AG04450 (cell line): ENCODE data around the gene OR4K2. TPM values are rescaled to one million over a fixed set of nuclear protein-coding genes. Genes with fewer than 3 reads are reported as not detected.
"Not testable (repeated sequence)": the region's sequence is repeated elsewhere in the genome, so short reads cannot be mapped to it uniquely, and the experiment has no call there.

Experiments
- CTCF ChIA-PET: fragments of 300-600, 350-600 bp; formaldehyde crosslinking; extraction: SDS; loops from one replicate; lab custom pipeline; 2022; ENCODE audit warnings: antibody characterized with exemption, inconsistent platforms; lab: Charles Lee
- POLR2A ChIA-PET: fragments of 350-600 bp; formaldehyde crosslinking; extraction: SDS; loops from one replicate; lab custom pipeline; 2021; ENCODE audit warnings: antibody characterized with exemption, inconsistent platforms; lab: Yijun Ruan, JAX
- DNase-seq: peaks from one replicate; pipeline ENCODE4 v3.0.0-alpha.2; 2011; ENCODE audit warnings: low read depth, low spot score
- H3K27ac ChIP-seq: one replicate; pipeline ENCODE4 v1.5.1; 2012; ENCODE audit warnings: low read depth, low read length, control low read depth
- H3K27me3 ChIP-seq: one replicate; pipeline ENCODE4 v1.6.0; 2012; ENCODE audit warnings: low read length; ENCODE audit not compliant: control insufficient read depth, insufficient read depth
- H3K4me3 ChIP-seq: 2 replicates; pipeline ENCODE4 v1.5.1; 2011; ENCODE audit warnings: mild to moderate bottlenecking, low read depth, low read length, control low read depth
- H3K9me3 ChIP-seq: 2 replicates; pipeline ENCODE4 v1.5.1; 2012; ENCODE audit warnings: low read length; ENCODE audit not compliant: control insufficient read depth, insufficient read depth
- CTCF ChIP-seq: IDR thresholded peaks from 2 replicates; pipeline ENCODE4 v1.5.1; 2011; ENCODE audit warnings: low read depth, low read length, control low read depth, inconsistent platforms
- polyA minus RNA-seq: library from RNA; depleted of rRNA, polyadenylated mRNA; stranded (reverse); fragments of >200 nt; gene quantifications from 2 replicates; pipeline ENCODE4 v1.2.3, GENCODE V29; 2011; rRNA and poly(A)+ RNA removed
- polyA plus RNA-seq: library from polyadenylated mRNA; depleted of rRNA; stranded (reverse); fragments of >200 nt; gene quantifications from 2 replicates; pipeline ENCODE4 v1.2.3, GENCODE V29; 2011; rRNA removed

The OR4K2 gene
- polyA plus RNA-seq (not detected in 2 replicates), polyA minus RNA-seq (not detected in 2 replicates)

GRCh38 chr14:19874842-19875241, at the start of gene OR4K2:
Gene OR4K2, plus strand, starts transcription at chr14:19875142. Its CDS starts 1,126 bp downstream, at chr14:19876268.
- CTCF ChIA-PET, result no interaction called here
- Histone ChIP-seq H3K27ac (no peak within 1 kb of the TSS), H3K4me3 (no peak within 1 kb of the TSS), H3K9me3 (peaks cover 11% of the 10 kb centered on the region; the same call in 1 of the 2 replicates), H3K27me3 (no peaks in the 10 kb centered on the region)
- POLR2A ChIA-PET, result no interaction called here
- no peak for DNase-seq
- TF ChIP-seq CTCF, result no peak

- H3K4me3 ChIP-seq, CTCF ChIA-PET, H3K27ac ChIP-seq, POLR2A ChIA-PET, H3K27me3 ChIP-seq, DNase-seq, H3K9me3 ChIP-seq: not testable (repeated sequence)
Observed at GRCh38 chr14:19827626-19828244, 47.2 kb upstream of the OR4K2 start.

- Histone ChIP-seq H3K27ac (no peak overlapping the region), H3K4me3 (no peak overlapping the region), H3K9me3 (peaks cover 5% of the 10 kb centered on the region; the same call in 1 of the 2 replicates), H3K27me3 (no peaks in the 10 kb centered on the region)
- ChIA-PET CTCF (no interaction called here), POLR2A (no interaction called here)
- no peak for TF ChIP-seq CTCF
- DNase-seq, result no peak
Observed at GRCh38 chr14:19828314-19828713, 46.6 kb upstream of the OR4K2 start.

- H3K27me3 ChIP-seq, POLR2A ChIA-PET, CTCF ChIA-PET, H3K27ac ChIP-seq, H3K4me3 ChIP-seq, DNase-seq: not testable (repeated sequence)
- H3K9me3 ChIP-seq, result peaks cover 19% of the 10 kb centered on the region
Observed at GRCh38 chr14:19834203-19834848, 40.6 kb upstream of the OR4K2 start.

GRCh38 chr14:19838433-19838832, 36.5 kb upstream of the OR4K2 start:
- DNase-seq, result no peak
- Histone ChIP-seq H3K27ac (no peak overlapping the region), H3K9me3 (peaks cover 19% of the 10 kb centered on the region), H3K27me3 (no peaks in the 10 kb centered on the region), H3K4me3 (no peak overlapping the region)
- CTCF ChIA-PET, result no interaction called here
- TF ChIP-seq CTCF, result no peak
- POLR2A ChIA-PET, result no interaction called here

- Histone ChIP-seq H3K4me3 (no peak overlapping the region), H3K27me3 (no peaks in the 10 kb centered on the region), H3K27ac (no peak overlapping the region), H3K9me3 (peaks cover 7% of the 10 kb centered on the region)
- ChIA-PET CTCF (no interaction called here), POLR2A (no interaction called here)
- TF ChIP-seq CTCF, result no peak
- no peak for DNase-seq
Observed at GRCh38 chr14:19851365-19851764, 23.6 kb upstream of the OR4K2 start.

- CTCF ChIA-PET, H3K4me3 ChIP-seq, H3K27ac ChIP-seq, H3K27me3 ChIP-seq, DNase-seq, POLR2A ChIA-PET: not testable (repeated sequence)
- peaks cover 20% of the 10 kb centered on the region for H3K9me3 ChIP-seq
Observed at GRCh38 chr14:19866061-19866669, 8.8 kb upstream of the OR4K2 start.
